Cardiac atrium fibroblast (primary cell): Measurements from ENCODE around the gene RGS16. TPM values are rescaled to one million over a fixed set of nuclear protein-coding genes. Genes with fewer than 3 reads are reported as not detected.

Source experiments
- total RNA-seq: library from RNA; depleted of rRNA; stranded (reverse); fragments of >200 nt; gene quantifications from 2 replicates; pipeline ENCODE4 v1.2.3, GENCODE V29; 2015

The RGS16 gene, protein sequence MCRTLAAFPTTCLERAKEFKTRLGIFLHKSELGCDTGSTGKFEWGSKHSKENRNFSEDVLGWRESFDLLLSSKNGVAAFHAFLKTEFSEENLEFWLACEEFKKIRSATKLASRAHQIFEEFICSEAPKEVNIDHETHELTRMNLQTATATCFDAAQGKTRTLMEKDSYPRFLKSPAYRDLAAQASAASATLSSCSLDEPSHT
- 0.16 and 0.18 TPM in 2 replicates for total RNA-seq

GRCh38 chr1:182604175-182605164, at the start of gene RGS16:
Gene RGS16, minus strand, starts transcription at chr1:182604389. Its CDS starts 130 bp downstream, at chr1:182604259.

GRCh38 chr1:182588500-182589396, 15.4 kb downstream of the RGS16 start, which contains the start of gene RNASEL:
Gene RNASEL, minus strand, starts transcription at chr1:182589256. Its CDS starts 2,450 bp downstream, at chr1:182586806.

Other genes starting within 250 kb of the RGS16 start
- gene GLUL, start 212.6 kb downstream of the RGS16 start, total RNA-seq: 129 and 136 TPM in 2 replicates
- not detected in 2 replicates for gene TEDDM1, start 203.7 kb downstream of the RGS16 start, total RNA-seq
- not detected in 2 replicates for gene RGSL1, start 154.2 kb downstream of the RGS16 start, total RNA-seq
- 9.9 and 12.2 TPM in 2 replicates for gene RNASEL, start 15.1 kb downstream of the RGS16 start, total RNA-seq
- not detected in 2 replicates for gene RGS8, start 80.2 kb upstream of the RGS16 start, total RNA-seq
- 2.2 and 2.8 TPM in 2 replicates for gene NPL, start 185.4 kb upstream of the RGS16 start, total RNA-seq
- gene DHX9, start 235.0 kb upstream of the RGS16 start, total RNA-seq: 67.2 and 99.1 TPM in 2 replicates